ENCODE measurements around the gene PAXIP1.

GRCh38 chr7:155001756-155002410 lies 1.0 kb downstream of the PAXIP1 start:
- TF ChIP-seq GATA2 (IDR thresholded peaks at IDR 0.05; ENCODE audit: low read depth, low read length) = no peak
- TF ChIP-seq GATA3 (IDR thresholded peaks at IDR 0.05; ENCODE audit: low read depth, low read length) = no peak
